Stimulated activated CD8-positive, alpha-beta memory T cell treated with anti-CD3 and anti-CD28 coated beads, Interleukin-7, amount 100 ng/mL, for 4 hours (primary cell): ENCODE measurements around the gene TCF21.

Source experiments
- DNase-seq, 2 donors: peaks; one replicate each; pipeline ENCODE4 v3.0.0-alpha.2; 2020; ENCODE audit warnings: low read depth in 2 of 2

The TCF21 gene

DNA sequence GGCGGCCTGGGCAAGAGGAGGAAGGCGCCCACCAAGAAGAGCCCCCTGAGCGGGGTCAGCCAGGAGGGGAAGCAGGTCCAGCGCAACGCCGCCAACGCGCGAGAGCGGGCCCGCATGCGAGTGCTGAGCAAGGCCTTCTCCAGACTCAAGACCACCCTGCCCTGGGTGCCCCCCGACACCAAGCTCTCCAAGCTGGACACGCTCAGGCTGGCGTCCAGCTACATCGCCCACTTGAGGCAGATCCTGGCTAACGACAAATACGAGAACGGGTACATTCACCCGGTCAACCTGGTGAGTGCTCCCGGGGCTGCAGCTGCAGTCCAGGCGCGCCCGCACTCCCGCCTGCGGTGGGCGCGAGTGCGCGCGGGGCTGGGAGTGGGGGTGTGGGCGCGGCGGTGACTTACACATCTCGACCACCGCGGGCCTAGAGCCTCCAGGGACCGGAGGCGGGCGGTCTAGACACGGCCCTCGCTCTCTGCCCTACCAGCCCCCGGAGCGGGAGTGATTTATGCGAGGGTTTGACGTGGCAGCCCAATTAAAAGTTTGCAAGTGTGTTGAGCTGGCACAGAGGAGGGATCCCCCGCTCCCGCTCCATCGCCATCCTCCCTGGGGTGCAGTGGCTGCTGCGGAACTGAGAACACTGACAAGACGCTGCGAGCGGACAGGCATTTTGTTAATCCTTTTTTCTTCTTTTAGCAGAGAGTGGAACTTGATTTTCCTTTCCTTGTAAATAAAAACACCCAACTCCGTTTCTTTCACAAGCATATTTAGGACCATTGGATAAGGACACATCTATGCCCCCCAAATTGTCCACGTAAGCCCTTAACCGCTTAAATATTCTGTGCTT is 867 bp downstream of the TCF21 start:
- no peak for DNase-seq

DNA sequence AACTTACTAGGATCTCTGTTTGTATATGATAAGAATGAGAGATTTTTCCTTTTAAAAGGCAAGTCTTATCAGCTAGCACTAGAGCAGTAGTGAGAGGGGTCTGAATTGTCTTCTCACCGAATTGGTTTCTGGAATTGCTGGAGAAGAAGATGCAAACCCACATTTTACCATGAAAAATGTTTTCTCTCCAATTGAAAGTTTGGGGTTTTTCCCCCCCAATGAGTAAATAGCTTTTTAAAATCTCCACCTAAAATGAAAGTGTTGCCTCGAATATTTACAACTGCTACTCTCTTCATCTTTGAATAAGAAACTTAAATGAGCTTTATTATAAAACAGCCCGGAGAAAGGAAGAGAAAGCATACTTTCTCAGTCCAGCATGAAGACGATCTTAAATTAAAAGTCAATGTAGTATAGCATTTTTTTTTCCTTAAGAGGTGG is 1.8 kb downstream of the TCF21 start:
- no peak for DNase-seq

DNA sequence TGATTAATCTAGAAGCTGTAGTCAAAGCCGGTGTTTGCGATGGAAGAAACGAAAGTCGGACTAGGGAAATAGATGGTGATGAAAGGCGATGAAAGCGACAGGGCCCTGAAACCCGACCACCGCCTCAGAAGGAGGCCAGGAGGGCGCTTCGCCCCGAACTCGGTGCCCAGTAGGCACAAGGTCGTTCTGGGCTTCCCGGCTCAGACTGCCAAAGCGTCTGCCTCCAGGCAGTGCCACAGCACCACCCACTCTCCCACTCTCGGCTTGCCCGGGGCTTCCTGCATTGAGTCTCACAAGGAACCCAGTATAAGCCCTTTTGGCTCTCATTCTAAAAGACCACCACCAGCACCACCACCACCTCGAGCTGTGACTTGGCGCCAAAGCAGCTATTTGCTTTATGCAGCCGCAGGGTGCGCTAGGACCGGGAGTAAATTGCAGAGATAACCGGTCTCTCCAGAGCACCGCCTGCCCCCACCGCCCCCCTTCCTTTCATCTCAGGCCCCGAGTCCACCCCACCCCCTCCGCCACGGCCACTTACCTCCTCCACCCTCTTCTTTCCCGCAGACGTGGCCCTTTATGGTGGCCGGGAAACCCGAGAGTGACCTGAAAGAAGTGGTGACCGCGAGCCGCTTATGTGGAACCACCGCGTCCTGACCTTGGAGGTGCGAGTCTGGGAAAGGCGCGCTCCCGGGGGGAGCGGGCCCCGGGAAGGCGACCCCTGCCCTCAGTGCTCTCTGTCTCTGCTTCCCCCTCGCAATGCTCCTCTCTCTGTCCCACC is 2.4 kb downstream of the TCF21 start:
- no peak for DNase-seq

DNA sequence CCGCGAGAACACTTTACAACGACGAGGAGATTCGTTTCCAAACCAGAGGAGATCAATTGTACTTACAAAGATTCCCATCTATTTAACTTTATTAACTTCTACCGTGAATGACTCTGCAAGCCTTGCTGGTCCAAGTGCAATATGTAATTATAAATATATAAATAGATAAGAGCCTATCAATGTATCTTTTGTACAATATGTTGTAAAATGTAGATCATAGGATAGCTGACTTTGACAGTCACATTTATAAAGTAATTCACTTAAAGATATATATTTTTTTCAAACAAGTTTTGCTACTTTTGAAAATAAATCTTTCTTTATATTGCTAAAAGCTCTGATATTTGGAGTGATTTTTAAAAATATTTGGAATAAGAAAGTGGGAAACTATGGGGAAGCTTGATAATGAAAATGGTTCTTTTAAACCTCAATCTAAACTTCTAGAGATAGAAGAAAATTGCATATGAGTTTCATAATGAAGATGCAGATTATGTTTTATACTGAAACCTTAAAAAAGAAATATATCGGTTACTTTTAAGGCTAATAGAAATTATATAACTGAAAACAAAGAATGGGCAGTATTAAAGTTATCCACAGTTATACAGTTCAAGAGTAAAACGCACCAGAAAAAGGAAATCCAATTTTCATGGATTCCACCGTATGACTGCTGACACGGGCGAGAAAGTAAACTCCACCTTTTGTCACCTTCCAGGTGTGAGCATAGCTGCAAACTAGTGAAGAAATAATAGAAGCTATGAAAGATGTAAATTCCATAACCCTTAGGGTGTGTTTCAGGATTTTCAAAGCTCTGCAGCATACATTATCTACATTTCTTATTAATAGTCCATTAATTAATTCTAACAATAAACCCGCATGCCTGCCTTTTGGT is 3.3 kb downstream of the TCF21 start:
- DNase-seq: no peak

DNA sequence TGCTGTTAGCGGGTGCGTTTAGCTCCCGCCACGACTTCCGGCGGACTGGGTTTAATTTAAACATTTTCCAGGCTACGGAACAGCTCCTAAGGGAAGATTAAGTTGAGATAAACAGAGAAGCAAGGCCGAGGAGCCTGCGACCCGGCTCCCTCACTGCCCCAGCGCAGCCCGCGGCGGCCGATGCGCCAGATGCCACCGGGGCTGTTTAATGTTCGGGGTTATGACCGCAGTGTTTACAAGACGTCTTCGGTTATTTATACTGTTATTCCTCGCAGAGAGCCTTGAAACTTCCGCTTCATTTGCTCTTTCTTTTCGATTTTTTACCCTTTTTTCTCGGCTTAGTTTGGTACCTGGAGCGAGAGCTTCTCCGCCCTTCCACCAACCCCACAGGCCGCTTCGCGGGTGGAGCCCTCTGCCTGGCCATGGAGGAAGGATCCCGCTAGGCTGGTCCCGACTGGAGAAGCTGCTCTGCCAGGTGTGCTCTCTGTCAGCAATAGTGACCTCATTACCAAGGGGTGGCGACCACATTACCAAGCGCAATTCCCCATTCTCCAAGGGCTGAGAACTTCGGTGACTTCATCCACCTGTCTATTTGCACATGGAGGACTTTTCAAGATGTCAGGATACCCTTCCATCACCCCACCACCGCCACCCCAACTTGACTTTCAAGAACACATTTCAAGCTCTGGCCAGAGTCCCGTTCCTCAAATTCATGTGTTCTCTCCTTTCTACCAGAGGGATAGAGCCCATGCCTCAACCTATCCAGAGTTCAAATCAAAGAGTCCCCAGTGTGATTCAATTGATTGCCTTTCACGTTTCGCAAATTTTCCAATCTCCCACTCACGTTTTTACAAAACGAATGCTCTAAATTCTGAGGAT is 4.1 kb downstream of the TCF21 start:
- DNase-seq: no peak

DNA sequence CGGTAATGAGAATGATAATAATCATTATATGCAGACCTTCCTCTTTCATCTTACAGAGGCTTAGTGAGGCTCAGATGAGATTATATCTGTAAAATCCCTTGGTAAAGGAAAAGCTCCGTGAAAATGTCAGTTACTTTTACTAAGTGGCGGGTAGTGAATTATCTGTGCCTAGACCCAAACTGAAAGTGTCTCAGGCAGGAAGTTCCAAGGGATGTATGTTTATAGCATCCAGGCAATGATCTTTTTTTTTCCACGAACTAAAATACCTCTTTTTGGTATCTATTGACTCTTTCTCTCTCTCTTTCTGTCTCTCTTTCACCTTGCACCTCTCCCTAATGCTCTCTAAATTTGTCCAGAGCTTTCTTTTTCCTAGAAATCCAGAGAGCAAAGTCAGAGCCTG is 5.0 kb downstream of the TCF21 start:
- no peak for DNase-seq

DNA sequence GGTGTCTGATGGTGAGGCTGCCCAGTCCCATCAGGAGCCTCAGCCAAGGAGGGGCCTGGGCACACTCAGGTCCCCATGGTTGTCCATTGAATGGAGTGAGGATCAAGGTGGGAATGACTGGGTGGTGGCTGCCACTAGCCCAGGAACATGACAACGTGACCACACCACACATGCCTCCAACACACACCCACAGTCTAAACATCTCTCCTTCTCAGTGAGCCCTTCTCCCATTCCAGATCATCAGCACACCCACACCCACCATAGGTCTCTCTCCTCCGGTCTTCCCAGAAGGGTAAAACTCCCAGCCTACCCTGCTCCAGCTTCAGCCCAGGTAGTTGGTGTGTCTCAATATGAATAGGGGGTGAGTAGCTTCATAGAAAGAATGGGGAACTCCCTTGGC is 5.5 kb downstream of the TCF21 start:
- DNase-seq: no peak

DNA sequence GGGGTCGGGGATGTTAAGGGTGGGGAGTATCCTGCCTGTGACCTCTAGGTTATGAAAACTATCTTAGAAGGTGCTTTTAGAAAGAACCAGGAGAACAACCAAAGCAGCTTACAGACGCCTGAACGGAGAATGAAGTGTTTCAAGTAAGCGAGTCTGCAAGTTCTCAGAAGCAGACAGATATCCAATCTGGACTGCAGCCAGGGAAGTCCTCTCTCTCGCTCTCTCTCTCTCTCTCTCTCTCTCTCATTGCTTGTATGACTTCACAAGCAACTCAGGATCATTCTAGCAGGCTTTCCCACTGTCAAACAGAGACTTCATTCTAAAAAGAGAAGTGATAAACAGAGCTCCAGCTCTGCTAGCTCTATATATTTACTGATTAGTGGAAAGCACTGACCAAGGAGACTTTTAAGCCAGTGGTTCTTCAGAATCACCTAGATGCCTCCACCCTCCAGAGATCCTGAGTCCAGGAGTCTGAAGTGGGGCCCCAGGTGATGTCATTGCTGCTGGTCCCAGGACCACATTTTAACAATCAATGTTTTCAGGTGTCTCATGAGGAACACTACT is 6.0 kb downstream of the TCF21 start:
- no peak for DNase-seq

DNA sequence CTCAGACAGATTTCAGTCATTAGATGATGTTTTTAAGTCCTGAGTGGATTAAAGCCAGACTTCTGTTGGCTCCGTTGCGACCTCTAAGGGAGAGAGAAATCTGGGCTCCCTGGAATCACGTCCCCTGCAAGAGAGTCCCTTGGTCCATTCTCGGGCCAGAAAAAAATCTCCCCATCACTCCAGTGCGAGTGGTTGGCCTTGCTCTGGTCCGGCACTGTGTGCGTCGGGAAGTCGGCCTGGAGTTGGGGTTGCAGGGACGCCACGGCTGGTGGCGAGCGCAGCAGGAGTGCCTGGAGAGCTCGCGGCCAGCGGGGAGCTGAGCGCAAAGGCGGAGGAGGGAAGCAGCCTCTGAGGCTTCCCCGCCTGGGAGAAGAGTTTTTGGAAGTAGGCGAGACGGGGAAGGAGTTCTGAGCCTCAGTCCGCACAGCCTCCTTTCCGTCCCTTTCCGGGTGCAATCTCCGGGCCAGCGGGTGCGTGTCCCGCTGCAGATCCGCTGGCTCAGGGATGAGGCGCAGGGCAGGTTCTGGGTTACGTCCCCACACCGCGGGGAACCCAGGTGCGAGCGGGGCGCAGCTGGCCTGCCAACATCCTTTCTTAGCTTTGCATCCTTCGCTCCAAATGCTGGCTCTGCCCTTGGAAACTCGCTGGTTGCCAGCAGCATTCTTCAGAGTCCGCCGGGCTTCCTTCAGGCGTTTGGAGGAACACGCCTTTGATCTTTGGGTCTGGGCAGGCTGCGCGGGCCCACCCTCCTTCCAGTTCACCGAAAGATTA is 6.8 kb downstream of the TCF21 start:
- DNase-seq: no peak

DNA sequence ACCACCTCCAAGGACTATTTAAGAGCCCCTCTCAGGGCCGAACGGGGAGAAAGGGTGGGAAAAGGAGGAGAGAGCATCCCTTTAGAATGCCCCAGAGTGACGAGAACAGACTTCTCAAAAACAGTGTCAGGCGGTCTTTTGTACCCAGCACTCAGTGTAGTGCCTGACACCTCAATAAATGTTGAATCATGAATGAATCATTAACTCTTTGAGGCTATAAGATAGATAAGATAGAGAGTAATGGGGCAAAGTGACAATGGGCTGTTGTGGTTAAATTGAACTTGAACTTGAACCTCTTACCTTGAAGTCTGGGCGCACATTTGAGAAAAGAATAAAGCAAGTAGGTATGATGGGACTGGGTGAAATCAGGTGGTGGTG is 7.4 kb downstream of the TCF21 start:
- DNase-seq: no peak

DNA sequence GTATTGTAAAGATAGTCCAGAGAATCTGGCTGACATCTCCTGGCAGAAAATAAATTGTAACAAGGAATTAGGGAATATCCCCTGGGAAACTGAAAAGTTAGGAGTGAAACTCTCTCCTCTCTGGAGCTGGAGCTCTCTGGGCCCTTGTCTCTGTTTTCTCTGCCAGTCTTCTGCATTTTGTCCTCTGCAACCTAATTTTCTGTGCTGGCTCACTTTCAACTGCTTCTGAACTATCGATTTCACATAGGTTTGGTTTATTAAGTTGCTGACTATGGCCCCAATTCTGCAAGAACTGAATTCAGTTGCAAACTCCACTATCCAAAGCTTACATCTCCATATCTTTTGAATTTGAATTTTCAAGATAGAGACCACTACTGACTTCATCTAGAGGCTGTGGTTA is 9.3 kb downstream of the TCF21 start:
- no peak for DNase-seq

DNA sequence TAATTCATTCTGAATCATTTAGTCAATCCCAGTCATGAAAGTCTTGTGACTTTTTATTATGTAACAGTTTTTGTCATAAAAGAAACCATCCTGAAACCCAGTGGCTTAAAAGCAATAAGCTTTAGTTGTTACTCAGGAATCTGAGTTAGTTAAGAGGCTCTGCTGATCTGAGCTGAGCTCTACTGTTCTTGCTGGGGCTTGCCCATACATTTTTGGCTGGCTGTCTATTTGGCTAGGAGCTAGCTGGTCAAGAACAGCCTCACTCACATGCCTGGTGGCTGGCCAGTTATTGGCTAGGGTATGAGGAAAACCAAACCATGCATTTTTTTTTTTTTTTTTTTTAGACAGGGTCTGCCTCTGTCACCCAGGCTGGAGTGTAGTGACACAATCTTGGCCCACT is 10.6 kb downstream of the TCF21 start:
- no peak for DNase-seq

DNA sequence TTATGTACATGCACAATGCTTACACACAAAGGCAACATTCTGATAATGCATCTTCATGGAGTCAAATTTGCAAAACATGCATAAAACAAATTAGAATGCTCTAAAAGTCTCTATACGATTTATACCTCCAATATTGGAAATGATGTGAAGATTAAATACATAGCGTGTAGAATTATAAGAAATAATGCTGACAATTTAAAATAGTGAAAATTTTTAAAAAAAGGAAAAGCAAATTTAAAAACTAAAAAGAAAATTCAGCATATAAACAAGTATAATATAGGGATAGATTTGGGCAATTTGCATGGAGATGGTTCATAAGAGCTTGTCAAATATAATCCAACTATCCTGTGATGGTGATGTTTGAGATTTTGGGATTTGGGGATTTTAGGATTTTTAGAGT is 14.9 kb downstream of the TCF21 start:
- no peak for DNase-seq

DNA sequence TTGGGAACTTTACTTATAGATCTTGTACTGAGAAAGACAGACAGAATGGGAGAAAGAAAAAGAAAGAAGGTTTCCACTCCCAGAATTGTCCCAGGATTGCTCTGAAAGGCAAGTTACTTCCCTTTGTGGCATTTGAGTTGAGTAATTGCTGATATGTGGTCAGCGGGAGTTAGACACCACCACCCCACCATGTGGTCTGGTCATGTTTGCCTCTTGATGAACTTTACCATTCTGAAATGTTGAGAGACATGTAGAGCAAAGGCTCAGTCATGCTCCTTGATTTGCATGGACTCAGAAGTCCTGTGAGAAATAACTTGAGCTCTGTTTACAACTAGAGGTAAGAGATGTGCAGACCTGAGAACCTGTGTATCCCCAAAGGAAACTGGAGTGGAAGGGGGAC is 17.1 kb downstream of the TCF21 start:
- no peak for DNase-seq

DNA sequence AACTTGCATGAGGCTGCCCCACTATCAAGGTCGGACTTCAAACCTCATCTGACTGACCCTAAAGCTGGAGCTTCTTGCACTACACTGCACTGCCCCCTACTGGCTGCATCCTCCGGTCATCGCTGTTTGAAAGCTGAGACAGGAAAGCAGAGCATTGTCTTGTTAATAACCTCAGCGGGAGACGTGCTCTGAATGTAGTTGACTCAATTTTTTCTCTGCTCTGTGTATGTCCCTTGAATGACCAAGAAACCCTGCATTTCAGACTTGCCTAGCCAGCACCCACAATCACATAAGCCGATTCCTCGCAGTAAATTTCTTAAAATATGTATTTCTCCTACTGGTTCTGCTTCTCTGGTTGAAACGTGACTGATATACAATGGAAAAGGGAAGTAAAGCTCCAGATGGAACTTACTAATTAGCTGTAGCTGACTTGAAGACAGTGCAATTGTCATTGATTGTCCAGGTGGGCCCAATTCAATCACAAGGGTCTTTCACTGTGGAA is 27.8 kb downstream of the TCF21 start:
- DNase-seq: peak; percentile 46 to 58

DNA sequence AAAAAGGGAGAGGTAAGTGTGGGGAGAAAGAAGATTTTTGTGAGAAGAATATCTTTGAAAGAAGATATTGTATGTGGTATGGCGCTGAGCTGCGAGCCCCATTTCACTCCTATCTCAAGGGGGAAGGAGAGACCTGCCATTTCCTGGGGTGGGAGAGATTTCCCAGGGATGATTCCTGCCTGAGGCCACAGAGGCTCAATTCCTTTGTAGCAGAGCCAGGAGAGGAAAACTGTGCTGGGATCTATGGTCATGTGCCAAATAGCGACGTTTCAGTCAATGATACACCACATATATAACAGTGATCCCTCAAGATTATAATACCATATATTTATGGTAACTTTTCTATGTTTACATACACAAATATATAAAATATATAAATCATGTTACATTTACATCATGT is 28.9 kb downstream of the TCF21 start:
- DNase-seq: no peak

DNA sequence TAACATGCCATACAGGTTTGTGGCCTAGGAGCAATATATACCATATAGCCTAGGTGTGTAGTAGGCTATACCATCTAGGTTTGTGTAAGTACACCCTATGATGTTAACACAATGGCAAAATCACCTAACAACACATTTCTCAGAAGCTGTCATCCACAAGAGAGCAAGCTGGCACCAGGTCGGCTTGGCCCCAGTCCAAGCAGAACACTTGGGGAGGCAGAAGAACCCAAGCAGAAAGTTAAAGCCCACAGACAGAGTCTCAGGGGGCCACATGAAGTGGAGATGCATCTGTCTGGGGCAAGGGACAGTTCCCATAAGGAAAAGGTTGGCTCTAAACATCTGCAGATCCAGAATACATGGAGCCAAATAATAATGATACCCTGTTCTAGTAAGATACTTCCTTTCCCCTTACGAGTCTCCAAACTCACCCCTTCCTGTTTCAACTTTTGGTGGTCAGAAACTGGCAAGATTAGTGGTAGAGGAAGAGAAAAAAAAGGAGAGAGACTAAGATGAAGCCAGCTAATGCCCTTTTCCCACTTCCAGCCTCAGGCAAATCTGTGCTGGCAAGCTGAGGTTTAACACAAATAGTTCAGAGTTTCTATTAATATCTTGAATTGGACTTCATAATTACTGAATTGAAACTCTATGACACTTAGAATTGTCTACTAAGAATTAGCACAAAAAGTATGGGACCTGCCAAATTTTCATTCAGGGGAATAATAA is 29.5 kb downstream of the TCF21 start:
- DNase-seq: no peak

DNA sequence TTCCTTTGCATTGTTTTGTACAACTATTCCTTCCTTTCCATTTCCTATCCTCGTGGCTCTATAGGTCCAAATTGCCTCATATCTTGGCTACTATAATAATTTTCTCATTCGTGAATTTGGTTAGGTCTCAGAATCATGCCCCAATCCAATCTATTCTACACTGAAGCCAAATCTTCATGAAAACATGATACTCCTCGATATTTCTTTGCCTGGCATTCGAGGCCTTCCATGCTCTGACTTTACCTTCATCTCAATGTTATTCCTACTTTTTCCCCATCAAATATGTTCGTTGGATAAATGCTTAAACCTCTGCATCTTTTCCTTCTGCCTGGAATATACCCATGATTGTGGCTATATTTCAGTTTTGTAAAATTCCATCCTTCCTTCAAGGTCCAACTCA is 30.4 kb downstream of the TCF21 start:
- no peak for DNase-seq

DNA sequence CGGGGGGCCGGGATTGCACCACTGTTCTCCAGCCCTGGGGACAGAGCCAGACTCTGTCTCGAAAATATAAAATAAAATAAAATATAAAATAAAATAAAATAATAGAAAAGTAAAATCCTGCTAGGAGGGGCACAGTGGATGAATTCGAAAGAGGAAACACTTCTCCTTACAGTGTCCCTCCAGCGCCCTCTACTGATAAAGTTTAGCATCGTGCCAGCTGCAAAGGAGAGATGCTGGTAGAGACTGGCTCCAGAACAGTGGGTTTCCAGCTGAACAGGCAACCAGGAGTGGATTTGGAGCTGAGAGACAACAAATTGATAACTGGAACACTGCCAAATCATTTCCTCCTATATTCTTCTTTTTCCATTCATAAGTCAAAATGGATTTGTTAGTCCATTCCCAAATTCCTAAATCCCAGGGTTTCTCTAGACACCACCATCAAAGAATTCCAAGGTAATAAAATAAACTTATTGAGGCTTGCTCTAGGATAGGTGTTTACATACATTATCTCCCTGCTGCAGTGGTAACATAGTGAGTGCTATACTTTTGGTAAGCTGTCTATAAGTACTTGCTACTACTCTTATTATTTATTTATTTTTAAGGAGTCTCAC is 32.4 kb downstream of the TCF21 start:
- DNase-seq: peak; percentile 14 to 50
